Spleen (tissue), 11 donors: Measurements from ENCODE around the gene ABCA2. TPM values are rescaled to one million over a fixed set of nuclear protein-coding genes. Genes with fewer than 3 reads are reported as not detected.

Experiments used
- DNase-seq: peaks from one replicate; pipeline ENCODE4 v3.0.0-alpha.2; 2020
- H3K27ac ChIP-seq, 8 donors: fragments of 200-600 bp; sonication (generic) in 7 of 8; 1 replicate in 4 of 8; 2 replicates in 4 of 8; pipeline versions ENCODE4 v1.5.0 to v1.8.0; 2016 to 2021; ENCODE audit warnings: inconsistent platforms in 4 of 8, mild to moderate bottlenecking in 4 of 8, moderate library complexity in 1 of 8
- H3K27me3 ChIP-seq, 7 donors: fragments of 200-600 bp; sonication (generic) in 6 of 7; replicated peaks in 1 of 7; 1 replicate in 4 of 7; 2 replicates in 3 of 7; pipeline versions ENCODE4 v1.5.0 to v1.8.0; 2016 to 2021; ENCODE audit warnings: inconsistent platforms in 3 of 7, mild to moderate bottlenecking in 1 of 7
- H3K36me3 ChIP-seq, 6 donors: fragments of 200-600 bp; sonication (generic) in 5 of 6; 1 replicate in 4 of 6; 2 replicates in 2 of 6; pipeline versions ENCODE4 v1.5.0 to v1.8.0; 2016 to 2021; ENCODE audit warnings: inconsistent platforms in 2 of 6
- H3K4me1 ChIP-seq, 6 donors: fragments of 200-600 bp; sonication (generic) in 5 of 6; 1 replicate in 3 of 6; 2 replicates in 3 of 6; pipeline versions ENCODE4 v1.5.0 to v1.8.0; 2016 to 2021; ENCODE audit warnings: inconsistent platforms in 3 of 6
- H3K4me3 ChIP-seq, 8 donors: fragments of 200-600 bp; sonication (generic) in 7 of 8; 1 replicate in 4 of 8; 2 replicates in 4 of 8; pipeline versions ENCODE4 v1.5.0 to v1.8.0; 2016 to 2021; ENCODE audit warnings: inconsistent platforms in 4 of 8, mild to moderate bottlenecking in 4 of 8, moderate library complexity in 2 of 8
- H3K9me3 ChIP-seq, 8 donors: fragments of 200-600 bp; sonication (generic) in 7 of 8; 1 replicate in 4 of 8; 2 replicates in 4 of 8; pipeline versions ENCODE4 v1.5.0 to v1.8.0; 2016 to 2021; ENCODE audit warnings: inconsistent platforms in 4 of 8
- CTCF ChIP-seq, 11 experiments: fragments of 200-600 bp in 7 of 11; fragments of 450-650 bp in 4 of 11; sonication (generic) in 4 of 11; IDR thresholded peaks in 8 of 11; conservative IDR thresholded peaks in 3 of 11; 1 replicate in 7 of 11; 2 replicates in 4 of 11; pipeline versions ENCODE4 v1.4.0 to v1.8.0; 2016 to 2021; ENCODE audit warnings: antibody characterized with exemption in 11 of 11, inconsistent platforms in 4 of 11, mild to moderate bottlenecking in 1 of 11
- POLR2A ChIP-seq, 3 donors: fragments of 450-650 bp; IDR thresholded peaks; one replicate each; pipeline ENCODE4 v1.5.1; 2017; ENCODE audit warnings: antibody characterized with exemption in 3 of 3, mild to moderate bottlenecking in 1 of 3
- POLR2AphosphoS5 ChIP-seq, 3 donors: sonication (generic); formaldehyde crosslinking; IDR thresholded peaks; one replicate each; pipeline ENCODE4 v1.5.1; 2017; ENCODE audit warnings: antibody characterized with exemption in 3 of 3
- WGBS, 5 donors: extraction: QIAGEN DNeasy Blood & Tissue Kit in 3 of 5; methylation state at CpG; one replicate each; pipeline versions ENCODE4 v1.1.5 to v1.1.7; 2013 to 2018; 5-methylcytosine and 5-hydroxymethylcytosine counted together
- intact Hi-C: fragments of 100-400 bp; cut with DNase I; formaldehyde crosslinking; loops from one replicate; pipeline ENCODE4 v1.15.0; 2023; ENCODE audit warnings: low total_unique reads
- polyA plus RNA-seq, 3 donors: library from polyadenylated mRNA; stranded (reverse); fragments of 200-250 nt; gene quantifications; one replicate each; pipeline ENCODE4 v1.2.1, GENCODE V29; 2013
- total RNA-seq, 7 donors: library from RNA; depleted of rRNA in 3 of 7; stranded (reverse); fragments of >200 nt in 3 of 7; fragmentation: NEBNext Ultra II Directional in 4 of 7; extraction: Animal tissue kit (Norgen Biotek cat#: 25700) in 4 of 7; gene quantifications; one replicate each; pipeline versions ENCODE4 v1.1.0 to v1.2.1, GENCODE V29; 2016 to 2021
- donor health status: healthy with polysubstance abuse.
- donor health status: DM: no; HTN: no; CAD: no; lungs with moderate emphysema.
- donor health status: DM: no; HTN: no; CAD: no.
- donor health status: Bipolar disorder and iron deficiency.
- donor health status: healthy.
- donor health status: DM: no; HTN: no; CAD: no.
- donor health status: DM: yes; HTN: yes; CAD: no.

Gene ABCA2
- total and polyA plus RNA-seq, 10 donors = 11.9 to 97.5 (median 53.2) TPM

- H3K36me3 ChIP-seq = no peaks in the 10 kb centered on the region
- no peaks in the 10 kb centered on the region for H3K9me3 ChIP-seq
- peaks cover 49 to 93% (median 87%) of the 10 kb centered on the region in 6 donors for H3K4me1 ChIP-seq
- peak; percentile 95 for DNase-seq
- intact Hi-C loops = no loop called here
- peak overlapping the region; percentile 15 to 94 (median 84) for H3K27ac ChIP-seq
- WGBS, 5 donors = 12 to 21% (median 16%) methylated on average over 16 to 19 of the region's 19 CpGs
- H3K4me3 ChIP-seq = peak overlapping the region; percentile 55 to 86 (median 65)
- no peaks in the 10 kb centered on the region for H3K27me3 ChIP-seq
- TF ChIP-seq POLR2AphosphoS5 (IDR thresholded peaks at IDR 0.05) = peak; percentile 40 to 66 (median 55)
- TF ChIP-seq POLR2A (IDR thresholded peaks at IDR 0.05) = no peak
- TF ChIP-seq CTCF (IDR thresholded peaks at IDR 0.05 in 8 of 11, conservative IDR thresholded peaks at IDR 0.05 in 3 of 11) = peak; percentile 78 to 96 (median 92)
Observed at GRCh38 chr9:137029058-137029936, 1.3 kb upstream of the ABCA2 start.

DNA sequence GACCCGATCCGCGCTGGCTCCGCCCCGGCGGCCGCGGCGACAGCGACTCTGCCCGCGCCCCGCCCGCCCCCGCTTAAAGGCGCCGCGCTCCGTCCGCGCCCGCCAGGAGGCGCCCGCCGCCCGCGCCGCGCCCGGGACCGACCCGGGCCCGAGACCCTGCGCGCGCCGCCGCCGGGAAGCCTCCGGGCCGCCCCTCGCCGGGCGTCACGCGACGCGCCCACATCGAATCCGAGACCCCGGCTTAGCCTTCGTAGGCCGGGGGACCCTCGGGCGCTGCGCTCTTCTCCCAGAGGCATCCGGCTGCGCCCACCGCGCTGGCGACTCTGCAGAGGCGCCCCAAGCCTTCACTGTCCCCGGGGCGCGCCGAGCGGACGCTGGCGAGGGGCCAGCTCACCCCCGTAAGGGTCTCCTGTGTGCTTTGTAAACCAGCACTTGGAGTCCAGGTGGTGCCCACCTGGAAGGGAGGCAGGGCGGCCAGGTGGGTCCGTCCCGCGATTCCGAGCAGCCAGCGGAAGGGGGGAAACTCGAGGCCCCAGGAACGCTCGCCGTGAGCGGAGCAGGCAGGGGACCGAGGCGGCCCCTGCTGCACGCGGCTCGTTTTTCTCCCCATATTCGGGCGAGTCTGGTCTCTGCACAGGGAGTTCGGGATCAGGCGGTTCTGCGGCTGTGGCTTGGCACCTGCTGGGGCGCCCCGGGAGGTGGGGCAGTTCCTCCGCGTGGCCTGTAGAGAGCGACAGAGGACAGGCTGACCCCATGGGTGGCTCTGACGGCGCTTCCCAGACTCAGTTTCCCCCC, 423 bp upstream of the ABCA2 start:
- H3K4me3 ChIP-seq = peak overlapping the region; percentile 55 to 86 (median 65)
- peak overlapping the region; percentile 57 to 94 (median 84) for H3K27ac ChIP-seq
- DNase-seq = peak; percentile 94
- WGBS, 5 donors = 0 to 1% (median 0%) methylated on average over 38 to 98 of the region's 98 CpGs
- no peak for TF ChIP-seq POLR2A (IDR thresholded peaks at IDR 0.05)
- TF ChIP-seq POLR2AphosphoS5 (IDR thresholded peaks at IDR 0.05) = peak in 1 of 3 donors; percentile 20
- peak in 7 of 11 experiments; percentile 37 to 70 (median 57) for TF ChIP-seq CTCF (IDR thresholded peaks at IDR 0.05 in 8 of 11, conservative IDR thresholded peaks at IDR 0.05 in 3 of 11)
- H3K27me3 ChIP-seq = no peaks in the 10 kb centered on the region
- no peaks in the 10 kb centered on the region for H3K9me3 ChIP-seq
- no peaks in the 10 kb centered on the region for H3K36me3 ChIP-seq
- intact Hi-C loops = no loop called here
- H3K4me1 ChIP-seq = peaks cover 48 to 94% (median 83%) of the 10 kb centered on the region in 6 donors

DNA sequence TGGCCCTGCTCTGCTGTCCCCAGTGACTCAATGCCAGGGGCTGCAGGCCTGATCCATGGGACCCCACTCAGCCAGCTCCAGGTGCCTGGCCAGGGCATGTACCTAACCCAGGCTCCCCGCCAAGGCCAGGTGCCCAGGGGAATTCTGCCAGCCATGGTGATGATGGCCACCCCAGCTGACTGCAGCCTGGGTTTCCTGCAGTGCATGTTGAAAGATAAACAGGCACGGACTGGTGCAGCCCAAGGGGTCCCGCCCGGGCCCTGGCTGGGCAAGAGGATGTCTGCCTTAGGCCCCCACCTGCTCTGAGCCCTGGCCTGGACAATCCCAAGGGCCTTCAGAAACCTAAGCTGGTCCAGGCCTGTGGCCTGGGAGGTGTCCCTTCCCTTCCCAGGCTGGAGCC, 1.2 kb downstream of the ABCA2 start:
- H3K27ac ChIP-seq = peak overlapping the region in 4 of 8 donors; percentile 13 to 93 (median 63)

More for the DNA sequence above, 1.2 kb downstream of the ABCA2 start:
- peak; percentile 76 for DNase-seq
- Histone ChIP-seq H3K4me1 (peaks cover 39 to 93% (median 74%) of the 10 kb centered on the region in 6 donors), H3K27me3 (no peaks in the 10 kb centered on the region), H3K9me3 (no peaks in the 10 kb centered on the region), H3K36me3 (peaks cover 0 to 6% (median 0%) of the 10 kb centered on the region in 6 donors), H3K4me3 (peak overlapping the region in 5 of 8 donors; percentile 37 to 86 (median 41))
- intact Hi-C loops = no loop called here
- WGBS, 5 donors = 66 to 81% (median 78%) methylated on average over 4 of the region's 4 CpGs
- TF ChIP-seq CTCF (IDR thresholded peaks at IDR 0.05 in 8 of 11, conservative IDR thresholded peaks at IDR 0.05 in 3 of 11) (no peak), POLR2AphosphoS5 (IDR thresholded peaks at IDR 0.05) (no peak), POLR2A (IDR thresholded peaks at IDR 0.05) (no peak)
